Spleen (tissue), 7 donors: ENCODE data around the gene WWP2.
A peak's percentile ranks its signal among the peaks of the same experiment; 100 is the strongest.

Experiments
- POLR2A ChIP-seq, 3 donors: fragments of 450-650 bp; IDR thresholded peaks; one replicate each; pipeline ENCODE4 v1.5.1; 2017; ENCODE audit warnings: antibody characterized with exemption in 3 of 3, mild to moderate bottlenecking in 1 of 3
- POLR2AphosphoS5 ChIP-seq, 3 donors: sonication (generic); formaldehyde crosslinking; IDR thresholded peaks; one replicate each; pipeline ENCODE4 v1.5.1; 2017; ENCODE audit warnings: antibody characterized with exemption in 3 of 3
- TF ChIP-seq, protein P1 (sequence below), 11 experiments: fragments of 200-600 bp in 7 of 11; fragments of 450-650 bp in 4 of 11; sonication (generic) in 4 of 11; IDR thresholded peaks in 8 of 11; conservative IDR thresholded peaks in 3 of 11; 1 replicate in 7 of 11; 2 replicates in 4 of 11; pipeline versions ENCODE4 v1.4.0 to v1.8.0; 2016 to 2021; ENCODE audit warnings: antibody characterized with exemption in 11 of 11, inconsistent platforms in 4 of 11, mild to moderate bottlenecking in 1 of 11
- donor health status: DM: no; HTN: no; CAD: no; lungs with moderate emphysema.
- donor health status: DM: no; HTN: no; CAD: no.
- donor health status: DM: no; HTN: no; CAD: no.

DNA sequence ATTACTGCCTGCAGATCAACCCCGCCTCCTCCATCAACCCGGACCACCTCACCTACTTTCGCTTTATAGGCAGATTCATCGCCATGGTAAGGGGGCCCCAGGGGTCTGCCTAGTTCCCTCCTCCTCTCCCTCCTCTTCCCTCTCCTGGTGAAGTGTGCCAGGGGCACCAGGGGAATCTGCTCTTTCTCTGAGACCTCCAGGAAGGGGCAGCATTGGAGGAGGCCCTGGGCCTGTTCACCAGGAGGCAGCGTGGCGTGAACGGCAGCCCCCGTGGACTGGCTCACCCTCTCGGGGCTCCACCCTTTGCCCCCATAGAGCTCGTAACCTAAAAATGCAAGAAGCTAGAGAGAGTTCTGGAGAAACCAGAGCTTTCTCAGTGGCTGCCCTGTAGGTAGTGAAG is 171.9 kb downstream of the WWP2 start:
- TF ChIP-seq, protein P1, sequence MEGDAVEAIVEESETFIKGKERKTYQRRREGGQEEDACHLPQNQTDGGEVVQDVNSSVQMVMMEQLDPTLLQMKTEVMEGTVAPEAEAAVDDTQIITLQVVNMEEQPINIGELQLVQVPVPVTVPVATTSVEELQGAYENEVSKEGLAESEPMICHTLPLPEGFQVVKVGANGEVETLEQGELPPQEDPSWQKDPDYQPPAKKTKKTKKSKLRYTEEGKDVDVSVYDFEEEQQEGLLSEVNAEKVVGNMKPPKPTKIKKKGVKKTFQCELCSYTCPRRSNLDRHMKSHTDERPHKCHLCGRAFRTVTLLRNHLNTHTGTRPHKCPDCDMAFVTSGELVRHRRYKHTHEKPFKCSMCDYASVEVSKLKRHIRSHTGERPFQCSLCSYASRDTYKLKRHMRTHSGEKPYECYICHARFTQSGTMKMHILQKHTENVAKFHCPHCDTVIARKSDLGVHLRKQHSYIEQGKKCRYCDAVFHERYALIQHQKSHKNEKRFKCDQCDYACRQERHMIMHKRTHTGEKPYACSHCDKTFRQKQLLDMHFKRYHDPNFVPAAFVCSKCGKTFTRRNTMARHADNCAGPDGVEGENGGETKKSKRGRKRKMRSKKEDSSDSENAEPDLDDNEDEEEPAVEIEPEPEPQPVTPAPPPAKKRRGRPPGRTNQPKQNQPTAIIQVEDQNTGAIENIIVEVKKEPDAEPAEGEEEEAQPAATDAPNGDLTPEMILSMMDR (IDR thresholded peaks at IDR 0.05 in 8 of 11, conservative IDR thresholded peaks at IDR 0.05 in 3 of 11): no peak
- TF ChIP-seq POLR2A (IDR thresholded peaks at IDR 0.05) (no peak), POLR2AphosphoS5 (IDR thresholded peaks at IDR 0.05) (peak in 1 of 3 donors; percentile 8)
